Kidney (tissue), 14 donors: Measurements from ENCODE around the gene AGTRAP. TPM values are rescaled to one million over a fixed set of nuclear protein-coding genes. Genes with fewer than 3 reads are reported as not detected.

Experiments used
- DNase-seq, 5 donors: peaks; one replicate each; pipeline ENCODE4 v3.0.0-alpha.2; 2013 to 2020
- FAIRE-seq: peaks from 2 replicates; lab custom pipeline; 2012; peaks lifted over from hg19 to GRCh38; lab: Jason Lieb, UNC
- H3K27ac ChIP-seq, 2 donors: one replicate each; pipeline ENCODE4 v1.7.0; 2013; ENCODE audit warnings: low read depth in 2 of 2, low read length in 2 of 2, inconsistent platforms in 1 of 2
- H3K27me3 ChIP-seq: one replicate; pipeline ENCODE4 v1.7.1; 2013; ENCODE audit warnings: low read length, inconsistent platforms; ENCODE audit not compliant: control insufficient read depth, insufficient read depth
- H3K36me3 ChIP-seq, 3 donors: one replicate each; pipeline versions ENCODE4 v1.7.0 to v1.7.1; 2013; ENCODE audit warnings: low read length in 3 of 3, control low read depth in 1 of 3, inconsistent platforms in 1 of 3; ENCODE audit not compliant: insufficient read depth in 3 of 3, control insufficient read depth in 2 of 3
- H3K4me1 ChIP-seq, 3 donors: one replicate each; pipeline versions ENCODE4 v1.7.0 to v1.7.1; 2013; ENCODE audit warnings: low read length in 3 of 3, inconsistent platforms in 1 of 3, low read depth in 1 of 3; ENCODE audit not compliant: control insufficient read depth in 2 of 3, insufficient read depth in 2 of 3
- H3K4me3 ChIP-seq, 3 donors: one replicate each; pipeline versions ENCODE4 v1.7.0 to v1.8.1; 2013; ENCODE audit warnings: low read length in 3 of 3, control low read depth in 1 of 3, inconsistent platforms in 1 of 3
- H3K9ac ChIP-seq, 3 donors: one replicate each; pipeline versions ENCODE4 v1.7.0 to v1.7.1; 2013; ENCODE audit warnings: low read length in 3 of 3, control low read depth in 1 of 3, inconsistent platforms in 1 of 3
- H3K9me3 ChIP-seq, 3 donors: one replicate each; pipeline versions ENCODE4 v1.7.0 to v1.7.1; 2013; ENCODE audit warnings: low read length in 3 of 3, control low read depth in 1 of 3, inconsistent platforms in 1 of 3; ENCODE audit not compliant: control insufficient read depth in 2 of 3, insufficient read depth in 1 of 3
- intact Hi-C: fragments of 100-400 bp; cut with DNase I; formaldehyde crosslinking; loops from one replicate; pipeline ENCODE4 v1.11.1; 2022
- polyA plus RNA-seq: library from polyadenylated mRNA; stranded (reverse); fragments of 350-450 nt; fragmentation: Illumina TruSeq; extraction: RNeasy Lipid Tissue Mini Kit (QIAGEN cat#74804); gene quantifications from one replicate; pipeline ENCODE4 v1.2.3, GENCODE V29; 2014; ENCODE audit warnings: low read depth, low replicate concordance; ENCODE audit not compliant: insufficient read depth
- total RNA-seq: library from RNA; stranded (reverse); fragmentation: NEBNext Ultra II Directional; extraction: Animal tissue kit (Norgen Biotek cat#: 25700); gene quantifications from one replicate; pipeline ENCODE4 v1.2.1, GENCODE V29; 2021
- TF ChIP-seq, protein P1 (sequence below): IDR thresholded peaks from 3 replicates; pipeline ENCODE4 v1.5.1; 2012; ENCODE audit warnings: mild to moderate bottlenecking, moderate library complexity, borderline replicate concordance; ENCODE audit not compliant: insufficient read depth; ENCODE audit errors: extremely low read depth
- donor health status: control.
- donor health status: control.
- donor health status: control.
- donor health status: control.
- donor health status: control.
- donor health status: DM: yes; HTN: yes; CAD: no.
- donor health status: Normal renal cell carcinoma (clear cell type).

AGTRAP gene
- total and polyA plus RNA-seq, 2 donors from 2014 or later, result 66.1 to 140 TPM

DNA sequence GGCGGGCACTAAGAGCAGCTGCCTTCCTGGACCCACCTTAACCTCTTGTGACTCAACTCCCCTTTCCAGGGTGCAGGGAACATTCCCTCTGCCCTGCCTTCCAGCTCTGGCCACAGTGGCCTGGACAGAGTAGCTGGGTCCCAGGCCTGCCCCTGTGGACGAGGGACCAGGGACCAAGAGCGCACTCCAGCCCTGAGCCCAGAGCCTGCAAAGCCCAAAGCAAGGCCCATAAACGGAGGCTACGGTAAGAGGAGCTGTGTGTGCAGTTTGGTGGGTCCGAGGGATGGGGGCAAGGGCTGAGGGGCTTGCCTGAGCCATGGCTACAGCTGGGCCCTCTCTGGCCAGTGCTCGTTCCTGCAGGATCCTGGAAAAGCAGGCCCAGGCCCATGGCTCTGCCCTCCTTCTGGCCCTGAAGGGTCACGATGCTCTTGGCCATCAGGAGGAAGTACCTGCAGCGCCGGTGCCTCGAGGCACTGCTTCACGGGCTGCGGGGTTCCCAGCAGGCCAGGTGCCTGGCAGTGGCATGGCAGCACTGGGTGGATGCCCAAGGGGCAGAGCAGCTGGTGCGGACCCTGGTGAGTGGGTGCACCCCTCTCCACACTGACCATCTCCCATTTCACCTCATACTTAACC, 52.0 kb downstream of the AGTRAP start:
- TF ChIP-seq, protein P1, sequence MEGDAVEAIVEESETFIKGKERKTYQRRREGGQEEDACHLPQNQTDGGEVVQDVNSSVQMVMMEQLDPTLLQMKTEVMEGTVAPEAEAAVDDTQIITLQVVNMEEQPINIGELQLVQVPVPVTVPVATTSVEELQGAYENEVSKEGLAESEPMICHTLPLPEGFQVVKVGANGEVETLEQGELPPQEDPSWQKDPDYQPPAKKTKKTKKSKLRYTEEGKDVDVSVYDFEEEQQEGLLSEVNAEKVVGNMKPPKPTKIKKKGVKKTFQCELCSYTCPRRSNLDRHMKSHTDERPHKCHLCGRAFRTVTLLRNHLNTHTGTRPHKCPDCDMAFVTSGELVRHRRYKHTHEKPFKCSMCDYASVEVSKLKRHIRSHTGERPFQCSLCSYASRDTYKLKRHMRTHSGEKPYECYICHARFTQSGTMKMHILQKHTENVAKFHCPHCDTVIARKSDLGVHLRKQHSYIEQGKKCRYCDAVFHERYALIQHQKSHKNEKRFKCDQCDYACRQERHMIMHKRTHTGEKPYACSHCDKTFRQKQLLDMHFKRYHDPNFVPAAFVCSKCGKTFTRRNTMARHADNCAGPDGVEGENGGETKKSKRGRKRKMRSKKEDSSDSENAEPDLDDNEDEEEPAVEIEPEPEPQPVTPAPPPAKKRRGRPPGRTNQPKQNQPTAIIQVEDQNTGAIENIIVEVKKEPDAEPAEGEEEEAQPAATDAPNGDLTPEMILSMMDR, result no peak
- H3K36me3 ChIP-seq, result peaks cover 0 to 30% (median 0%) of the 10 kb centered on the region in 3 donors
- intact Hi-C loops, result no loop called here
- H3K9me3 ChIP-seq, result no peaks in the 10 kb centered on the region
- H3K27ac ChIP-seq, result peak overlapping the region; percentile 85 to 90
- peak overlapping the region in 1 of 3 donors; percentile 39 for H3K4me3 ChIP-seq
- H3K27me3 ChIP-seq, result no peaks in the 10 kb centered on the region
- peaks cover 3 to 54% (median 41%) of the 10 kb centered on the region in 3 donors for H3K4me1 ChIP-seq
- FAIRE-seq (no peak), DNase-seq (no peak)
- H3K9ac ChIP-seq, result peak overlapping the region in 1 of 3 donors; percentile 65

DNA sequence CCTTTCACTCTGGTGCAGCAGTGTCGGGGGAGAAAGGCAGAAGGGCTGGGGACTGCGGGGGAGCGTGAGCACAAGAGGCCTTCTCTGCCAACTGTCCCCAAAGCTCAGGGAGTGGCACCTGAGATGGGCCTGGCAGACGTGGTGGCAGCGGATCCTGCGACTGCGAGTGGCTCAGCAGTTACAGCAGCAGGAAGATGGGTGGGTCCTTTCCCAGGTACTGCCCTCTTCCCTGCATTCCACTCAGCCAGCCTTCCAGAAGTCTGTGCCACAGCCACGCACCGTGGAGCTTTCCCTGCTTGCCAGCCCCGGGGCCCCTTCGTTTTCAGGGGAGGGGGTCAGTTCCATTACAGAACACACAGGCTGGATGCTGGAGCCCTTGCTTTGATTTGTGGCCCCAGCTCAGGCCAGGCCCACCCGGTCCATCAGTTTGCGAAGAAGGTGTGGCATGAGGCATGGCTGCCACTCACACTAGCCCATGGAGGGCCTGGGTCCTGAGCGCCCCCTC, 52.7 kb downstream of the AGTRAP start:
- peaks cover 3 to 54% (median 41%) of the 10 kb centered on the region in 3 donors for H3K4me1 ChIP-seq
- H3K36me3 ChIP-seq, result peaks cover 0 to 31% (median 0%) of the 10 kb centered on the region in 3 donors
- H3K27me3 ChIP-seq, result no peaks in the 10 kb centered on the region
- TF ChIP-seq, protein P1, result no peak
- DNase-seq, result peak in 2 of 5 donors; percentile 36 to 40
- intact Hi-C loops, result no loop called here
- no peaks in the 10 kb centered on the region for H3K9me3 ChIP-seq
- H3K27ac ChIP-seq, result peak overlapping the region; percentile 90 to 94
- no peak for FAIRE-seq
- H3K9ac ChIP-seq, result peak overlapping the region in 1 of 3 donors; percentile 65
- no peak overlapping the region for H3K4me3 ChIP-seq

DNA sequence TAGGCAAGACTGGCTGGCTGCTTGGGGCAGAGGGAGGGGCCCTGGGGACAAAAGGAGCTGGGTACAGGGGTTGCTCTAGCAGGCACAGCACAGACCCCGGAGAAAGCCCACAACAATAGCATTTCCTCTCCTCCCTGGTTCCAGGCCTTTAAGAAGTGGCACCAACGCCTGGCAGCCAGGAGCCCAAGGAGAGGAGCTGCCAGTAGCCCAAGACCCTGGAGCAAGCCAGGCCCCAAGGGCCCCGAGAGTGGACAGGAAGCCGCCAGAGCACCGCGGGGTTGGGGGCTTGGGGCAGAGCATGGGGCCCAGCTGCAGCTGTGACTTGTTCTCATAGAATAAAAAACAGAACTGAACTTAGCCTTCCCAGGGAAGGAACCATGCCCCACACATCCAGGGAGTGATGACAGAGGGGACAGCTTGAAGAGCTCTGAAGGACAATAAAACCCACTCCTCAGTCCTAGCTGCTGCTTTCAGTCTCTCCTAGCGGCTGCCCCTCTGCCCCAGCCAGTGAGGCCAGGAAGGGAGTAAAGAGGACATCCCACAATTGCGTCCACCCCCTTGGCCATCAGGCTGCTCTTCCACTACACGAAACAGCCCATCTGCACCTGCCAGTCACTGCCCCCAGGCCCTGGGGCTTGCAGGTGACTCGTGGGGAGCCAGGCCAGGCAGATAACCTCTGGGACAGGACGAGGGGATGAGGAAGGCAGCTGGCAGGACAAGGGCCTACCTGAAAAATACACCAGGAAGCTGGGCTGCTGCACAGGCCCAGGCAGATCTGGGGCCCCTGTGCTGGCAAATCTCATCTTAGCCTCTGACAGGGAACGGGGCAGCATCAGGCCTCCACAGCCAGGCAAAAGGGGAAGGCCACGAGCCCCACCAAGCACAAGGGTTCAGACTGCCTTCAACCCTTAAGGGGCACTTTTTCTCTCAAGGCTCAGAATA, 53.5 kb downstream of the AGTRAP start:
- DNase-seq (peak in 2 of 5 donors; percentile 63 to 83), FAIRE-seq (no peak)
- TF ChIP-seq, protein P1, result no peak
- no peaks in the 10 kb centered on the region for H3K27me3 ChIP-seq
- intact Hi-C loops, result no loop called here
- peak overlapping the region; percentile 94 to 97 for H3K27ac ChIP-seq
- H3K9ac ChIP-seq, result peak overlapping the region in 1 of 3 donors; percentile 62
- no peaks in the 10 kb centered on the region for H3K9me3 ChIP-seq
- H3K4me1 ChIP-seq, result peaks cover 3 to 52% (median 41%) of the 10 kb centered on the region in 3 donors
- H3K36me3 ChIP-seq, result peaks cover 0 to 39% (median 0%) of the 10 kb centered on the region in 3 donors
- H3K4me3 ChIP-seq, result no peak overlapping the region
